ENCODE measurements around the gene ATXN7L3. TPM values are rescaled to one million over a fixed set of nuclear protein-coding genes. Genes with fewer than 3 reads are reported as not detected.

ATXN7L3 gene
- total RNA-seq, 4 donors from 2014 or later, result 39.3 to 46.0 (median 40.6) TPM

- TF ChIP-seq POLR2A (IDR thresholded peaks at IDR 0.05), result no peak
- TF ChIP-seq, protein P1, sequence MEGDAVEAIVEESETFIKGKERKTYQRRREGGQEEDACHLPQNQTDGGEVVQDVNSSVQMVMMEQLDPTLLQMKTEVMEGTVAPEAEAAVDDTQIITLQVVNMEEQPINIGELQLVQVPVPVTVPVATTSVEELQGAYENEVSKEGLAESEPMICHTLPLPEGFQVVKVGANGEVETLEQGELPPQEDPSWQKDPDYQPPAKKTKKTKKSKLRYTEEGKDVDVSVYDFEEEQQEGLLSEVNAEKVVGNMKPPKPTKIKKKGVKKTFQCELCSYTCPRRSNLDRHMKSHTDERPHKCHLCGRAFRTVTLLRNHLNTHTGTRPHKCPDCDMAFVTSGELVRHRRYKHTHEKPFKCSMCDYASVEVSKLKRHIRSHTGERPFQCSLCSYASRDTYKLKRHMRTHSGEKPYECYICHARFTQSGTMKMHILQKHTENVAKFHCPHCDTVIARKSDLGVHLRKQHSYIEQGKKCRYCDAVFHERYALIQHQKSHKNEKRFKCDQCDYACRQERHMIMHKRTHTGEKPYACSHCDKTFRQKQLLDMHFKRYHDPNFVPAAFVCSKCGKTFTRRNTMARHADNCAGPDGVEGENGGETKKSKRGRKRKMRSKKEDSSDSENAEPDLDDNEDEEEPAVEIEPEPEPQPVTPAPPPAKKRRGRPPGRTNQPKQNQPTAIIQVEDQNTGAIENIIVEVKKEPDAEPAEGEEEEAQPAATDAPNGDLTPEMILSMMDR (IDR thresholded peaks at IDR 0.05 in 4 of 5, conservative IDR thresholded peaks at IDR 0.05 in 1 of 5), result no peak
- ATAC-seq (no peak), DNase-seq (no peak)
- H3K9me3 ChIP-seq, result no peaks in the 10 kb centered on the region
- intact Hi-C loops (cut with DNase I; ENCODE audit: low total_unique reads), result no loop called here
- H3K27me3 ChIP-seq, result no peaks in the 10 kb centered on the region
- in situ Hi-C loops (cut with MboI; ENCODE audit: low sequenced_read_pairs in 4 of 4), result loop anchor here in 3 of 4 donors (10.0 to 25.0 kb wide), 2 partner anchors 128 to 306 kb away; partner anchors contain the start of gene GPATCH8 (in 3 of the 3)
- peaks cover 0 to 32% of the 10 kb centered on the region in 2 donors for H3K36me3 ChIP-seq
- peaks cover 11% of the 10 kb centered on the region in 2 donors for H3K4me1 ChIP-seq
- H3K27ac ChIP-seq, result no peak overlapping the region
- H3K4me3 ChIP-seq, result no peak overlapping the region
These were observed 7.1 kb upstream of the ATXN7L3 start for GRCh38 chr17:44206825-44207155.

GRCh38 chr17:44205962-44206824 lies 6.5 kb upstream of the ATXN7L3 start:
- Histone ChIP-seq H3K4me1 (peaks cover 11% of the 10 kb centered on the region in 2 donors), H3K27me3 (no peaks in the 10 kb centered on the region), H3K9me3 (no peaks in the 10 kb centered on the region), H3K27ac (no peak overlapping the region), H3K4me3 (no peak overlapping the region), H3K36me3 (peaks cover 0 to 32% of the 10 kb centered on the region in 2 donors)
- DNase-seq (no peak), ATAC-seq (no peak)
- intact Hi-C loops (cut with DNase I; ENCODE audit: low total_unique reads), result no loop called here
- no peak for TF ChIP-seq POLR2A (IDR thresholded peaks at IDR 0.05)
- TF ChIP-seq, protein P1 (IDR thresholded peaks at IDR 0.05 in 4 of 5, conservative IDR thresholded peaks at IDR 0.05 in 1 of 5), result no peak
- in situ Hi-C loops (cut with MboI; ENCODE audit: low sequenced_read_pairs in 4 of 4), result loop anchor here in 3 of 4 donors (10.0 to 25.0 kb wide), 2 partner anchors 129 to 306 kb away; partner anchors contain the start of gene GPATCH8 (in 3 of the 3)

DNA sequence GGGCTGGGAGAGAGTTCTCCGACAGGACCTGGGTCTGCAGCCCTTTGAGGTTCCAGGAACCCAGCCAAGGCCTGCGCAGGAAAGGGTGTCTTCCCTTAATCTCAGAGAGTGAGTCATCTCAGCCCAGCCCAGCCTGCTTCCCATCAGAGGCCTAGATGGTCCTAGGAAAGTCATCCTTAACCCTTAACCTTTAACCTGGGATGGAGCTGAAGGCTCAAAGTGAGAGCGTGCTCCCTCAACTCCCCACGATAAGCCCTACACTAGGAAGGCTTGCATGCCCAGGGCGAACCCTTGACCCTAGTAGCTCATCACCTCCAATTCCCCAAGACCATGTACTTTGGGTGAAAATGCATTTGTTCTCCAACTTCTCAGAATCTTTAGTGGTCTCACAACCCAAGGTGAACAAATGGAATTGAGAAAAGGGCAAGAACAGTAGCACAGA lies 4.8 kb upstream of the ATXN7L3 start:
- Histone ChIP-seq H3K27me3 (no peaks in the 10 kb centered on the region), H3K36me3 (peaks cover 0 to 30% of the 10 kb centered on the region in 2 donors), H3K9me3 (no peaks in the 10 kb centered on the region), H3K4me3 (no peak overlapping the region), H3K27ac (no peak overlapping the region), H3K4me1 (peaks cover 0 to 6% of the 10 kb centered on the region in 2 donors)
- TF ChIP-seq POLR2A (IDR thresholded peaks at IDR 0.05), result no peak
- TF ChIP-seq, protein P1 (IDR thresholded peaks at IDR 0.05 in 4 of 5, conservative IDR thresholded peaks at IDR 0.05 in 1 of 5), result no peak
- DNase-seq (no peak), ATAC-seq (no peak)
- intact Hi-C loops (cut with DNase I; ENCODE audit: low total_unique reads) (no loop called here), in situ Hi-C loops (cut with MboI; ENCODE audit: low sequenced_read_pairs in 4 of 4) (loop anchor here (5.0 to 25.0 kb wide), 4 partner anchors 123 to 308 kb away; partner anchors contain the start of gene GPATCH8 (in 3 of the 4))

DNA sequence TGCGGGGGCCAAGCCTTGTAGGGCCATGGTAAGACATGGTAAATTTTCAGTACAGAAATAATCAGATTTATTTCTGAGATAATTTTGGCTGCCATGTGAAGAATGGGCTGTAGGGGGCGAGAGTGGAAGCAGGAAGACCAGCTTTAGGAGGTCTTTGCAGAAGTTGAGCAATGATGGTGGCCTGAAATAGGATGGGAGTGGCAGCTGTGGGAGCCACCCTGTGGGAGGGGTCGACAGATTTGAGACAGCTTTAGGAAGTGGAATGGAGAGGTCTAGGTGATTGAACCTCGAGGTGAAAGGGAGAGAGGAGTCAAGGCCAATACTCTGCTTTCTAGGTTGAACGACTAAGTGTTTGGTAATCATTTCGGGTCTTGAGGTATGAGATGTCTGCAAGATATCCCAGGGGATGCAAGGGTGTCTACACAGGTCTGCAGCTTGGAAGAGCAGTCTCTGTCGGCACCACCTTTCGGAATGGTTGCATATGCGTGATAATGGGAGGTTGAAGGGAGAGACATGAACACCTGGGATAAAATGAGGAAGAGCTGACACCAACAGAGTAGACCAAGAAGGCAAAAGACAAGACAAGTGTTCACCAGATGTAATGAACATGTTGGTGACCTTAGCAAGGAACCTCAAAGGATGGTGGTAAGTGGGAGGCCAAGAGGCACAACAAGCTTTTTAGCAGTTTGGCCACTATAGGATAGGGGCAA lies 4.2 kb upstream of the ATXN7L3 start:
- H3K27me3 ChIP-seq, result no peaks in the 10 kb centered on the region
- H3K4me3 ChIP-seq, result no peak overlapping the region
- in situ Hi-C loops (cut with MboI; ENCODE audit: low sequenced_read_pairs in 4 of 4), result loop anchor here (5.0 to 25.0 kb wide), 4 partner anchors 123 to 308 kb away; partner anchors contain the start of gene GPATCH8 (in 3 of the 4)
- H3K9me3 ChIP-seq, result no peaks in the 10 kb centered on the region
- H3K4me1 ChIP-seq, result peaks cover 0 to 6% of the 10 kb centered on the region in 2 donors
- intact Hi-C loops (cut with DNase I; ENCODE audit: low total_unique reads), result no loop called here
- ATAC-seq, result no peak
- H3K27ac ChIP-seq, result no peak overlapping the region
- DNase-seq, result no peak
- peaks cover 0 to 24% of the 10 kb centered on the region in 2 donors for H3K36me3 ChIP-seq
- no peak for TF ChIP-seq POLR2A (IDR thresholded peaks at IDR 0.05)
- TF ChIP-seq, protein P1 (IDR thresholded peaks at IDR 0.05 in 4 of 5, conservative IDR thresholded peaks at IDR 0.05 in 1 of 5), result peak; percentile 9 to 49 (median 42)
